Measurements from ENCODE around the gene TRPV4. TPM values are rescaled to one million over a fixed set of nuclear protein-coding genes. Genes with fewer than 3 reads are reported as not detected.

TRPV4 gene
- total and polyA plus RNA-seq, 9 of the 15 experiments (the other 6 are each of a cell fraction or from before 2014, with no cell fraction given): 0.13 TPM; not detected in 8

DNA sequence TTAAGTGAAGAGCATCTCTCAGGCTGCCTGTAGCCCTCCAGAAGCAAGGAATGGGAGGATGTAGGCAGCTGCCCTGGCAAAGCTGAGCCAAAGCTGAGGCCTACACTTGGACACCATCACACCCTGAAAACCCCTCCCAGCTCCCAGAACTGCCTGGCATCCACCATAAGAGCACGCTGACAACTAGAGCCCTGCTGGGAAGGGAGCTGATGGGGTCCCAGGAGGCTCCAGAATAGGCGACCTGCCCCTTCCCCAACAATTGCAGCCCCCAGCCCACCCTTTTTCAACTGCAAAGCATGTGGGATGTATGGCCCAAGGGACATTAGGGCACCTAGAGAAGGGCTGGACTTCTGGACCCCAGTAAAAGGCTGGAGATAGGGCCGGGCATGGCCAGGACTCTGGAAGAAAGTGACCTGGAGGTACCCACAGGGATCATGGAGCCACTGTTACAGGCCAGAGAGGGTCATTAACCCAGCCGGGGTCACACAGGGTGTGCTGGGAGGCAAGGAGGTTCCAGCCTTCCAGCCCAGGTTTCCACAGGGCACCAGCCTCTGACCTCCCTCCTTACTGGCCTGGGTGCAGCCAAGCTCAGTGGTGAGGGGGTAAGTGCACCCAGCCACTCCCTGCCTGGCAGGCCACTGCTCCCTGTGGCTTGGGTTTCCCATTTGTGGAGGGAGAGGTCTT, 91.8 kb downstream of the TRPV4 start:
- Histone ChIP-seq H3K4me2 (ENCODE audit: insufficient read depth, low read length) (no peak overlapping the region), H3K79me2 (ENCODE audit: control insufficient read depth, insufficient read depth, low read length) (no peaks in the 10 kb centered on the region), H3K36me3 (ENCODE audit: control insufficient read depth, insufficient read depth, low read length) (no peaks in the 10 kb centered on the region), H4K20me1 (replicated peaks; ENCODE audit: control insufficient read depth, insufficient read depth, low read length) (peaks cover 16% of the 10 kb centered on the region), H3K4me1 (replicated peaks in 1 of 2; ENCODE audit: control insufficient read depth in 2 of 2, insufficient read depth in 2 of 2, low read length in 2 of 2) (peaks cover 7 to 16% of the 10 kb centered on the region in 2 experiments; a peak in 3 of 5 replicates), H3K9me3 (replicated peaks; ENCODE audit: control insufficient read depth, insufficient read depth, low read depth, low read length) (no peaks in the 10 kb centered on the region), H3K27me3 (ENCODE audit: control insufficient read depth in 2 of 2, insufficient read depth in 2 of 2, low read length in 2 of 2) (peaks cover 8 to 35% of the 10 kb centered on the region in 2 experiments; a peak in 4 of 5 replicates), H3K4me3 (no peak overlapping the region), H3K27ac (ENCODE audit: extremely low read depth, low read depth, low read length) (no peak overlapping the region), H2AFZ (ENCODE audit: low read depth, low read length) (no peak overlapping the region), H3K9me1 (ENCODE audit: control insufficient read depth, insufficient read depth, low read length) (no peaks in the 10 kb centered on the region), H3K9ac (ENCODE audit: insufficient read depth in 1 of 2, low read depth in 2 of 2, low read length in 2 of 2) (peak overlapping the region in 1 of 2 experiments; percentile 8; a peak in 1 of 4 replicates)
- POLR2A ChIA-PET: no interaction called here
- FAIRE-seq (no peak), ATAC-seq (no peak), DNase-seq (ENCODE audit: extremely low read depth in 1 of 4, low spot score in 3 of 4) (no peak)
- no TSS peak for BruUV-seq (replicated peaks)
- WGBS (ENCODE audit: insufficient coverage, low coverage, missing lambda C conversion rate): 0% methylated on average over 4 of the region's 4 CpGs
- CTCF ChIA-PET (ENCODE audit: low intra/inter-chr PET ratio): no interaction called here
- in situ Hi-C loops (cut with MboI) (no loop called here), intact Hi-C loops (cut with micrococcal nuclease) (no loop called here)
- TF ChIP-seq, protein P1, sequence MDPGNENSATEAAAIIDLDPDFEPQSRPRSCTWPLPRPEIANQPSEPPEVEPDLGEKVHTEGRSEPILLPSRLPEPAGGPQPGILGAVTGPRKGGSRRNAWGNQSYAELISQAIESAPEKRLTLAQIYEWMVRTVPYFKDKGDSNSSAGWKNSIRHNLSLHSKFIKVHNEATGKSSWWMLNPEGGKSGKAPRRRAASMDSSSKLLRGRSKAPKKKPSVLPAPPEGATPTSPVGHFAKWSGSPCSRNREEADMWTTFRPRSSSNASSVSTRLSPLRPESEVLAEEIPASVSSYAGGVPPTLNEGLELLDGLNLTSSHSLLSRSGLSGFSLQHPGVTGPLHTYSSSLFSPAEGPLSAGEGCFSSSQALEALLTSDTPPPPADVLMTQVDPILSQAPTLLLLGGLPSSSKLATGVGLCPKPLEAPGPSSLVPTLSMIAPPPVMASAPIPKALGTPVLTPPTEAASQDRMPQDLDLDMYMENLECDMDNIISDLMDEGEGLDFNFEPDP (CRISPR knock-in tag; IDR thresholded peaks at IDR 0.05): no peak
- no peak for TF ChIP-seq ZNF165 (CRISPR knock-in tag; IDR thresholded peaks at IDR 0.05; ENCODE audit: borderline replicate concordance)
- TF ChIP-seq BMI1 (IDR thresholded peaks at IDR 0.05; ENCODE audit: low read length): no peak
- TF ChIP-seq HDGF (IDR thresholded peaks at IDR 0.05): no peak
- TF ChIP-seq, protein P2, sequence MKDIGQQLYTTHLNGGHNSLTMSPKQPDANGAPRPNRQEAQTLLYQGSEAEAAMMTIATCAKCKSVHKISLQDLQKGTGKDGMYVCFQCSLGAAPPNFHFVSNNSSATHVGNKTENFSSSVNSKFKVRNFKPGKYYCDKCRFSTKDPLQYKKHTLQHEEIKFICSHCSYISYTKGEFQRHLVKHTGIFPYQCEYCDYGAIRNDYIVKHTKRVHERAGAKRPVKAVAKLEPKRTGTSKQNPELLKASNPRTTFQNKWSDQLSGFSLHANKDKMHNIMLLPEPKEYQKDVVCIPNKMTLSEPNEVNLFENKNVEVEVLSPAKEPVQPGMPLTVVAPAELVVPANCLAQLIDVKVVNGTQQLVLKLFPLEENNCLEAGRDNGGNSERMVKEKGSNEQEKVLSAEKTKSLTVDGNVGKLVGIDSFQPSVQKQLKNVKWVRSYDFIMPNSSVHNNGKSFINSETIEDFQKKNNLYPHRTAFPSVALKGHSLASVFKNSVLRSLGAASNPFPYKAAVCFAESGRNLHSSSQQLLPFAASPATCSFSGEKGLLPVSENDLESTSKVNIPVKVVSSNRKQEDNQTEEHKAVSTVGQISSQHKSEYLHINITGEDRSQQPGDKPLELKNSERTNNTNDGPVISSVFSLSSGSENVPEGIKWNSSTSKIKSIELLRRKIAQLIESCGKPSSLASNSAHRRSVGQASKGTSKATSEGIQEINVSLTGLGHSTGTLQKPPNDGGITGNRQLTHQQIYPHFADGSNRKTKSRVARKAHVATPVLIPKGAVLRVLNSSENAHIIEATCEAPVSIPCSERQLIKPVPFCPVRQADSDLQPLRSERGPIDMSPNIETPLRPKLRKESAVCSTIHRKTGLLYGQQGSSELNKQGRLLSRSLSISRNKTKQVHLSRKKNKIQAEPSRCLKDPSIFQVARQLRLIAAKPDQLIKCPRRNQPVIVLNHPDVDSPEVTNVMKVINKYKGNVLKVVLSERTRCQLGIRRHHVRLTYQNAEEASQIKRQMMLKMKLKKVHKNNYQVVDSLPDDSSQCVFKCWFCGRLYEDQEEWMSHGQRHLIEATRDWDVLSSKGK (CRISPR knock-in tag; IDR thresholded peaks at IDR 0.05): no peak
- TF ChIP-seq ZC3H8 (IDR thresholded peaks at IDR 0.05): no peak
- TF ChIP-seq MAFK (IDR thresholded peaks at IDR 0.05; ENCODE audit: low read length): no peak
- no peak for TF ChIP-seq GTF2E2 (tag; IDR thresholded peaks at IDR 0.05)
- TF ChIP-seq ZNF347 (CRISPR knock-in tag; IDR thresholded peaks at IDR 0.05; ENCODE audit: low read depth): no peak
- TF ChIP-seq, protein P3, sequence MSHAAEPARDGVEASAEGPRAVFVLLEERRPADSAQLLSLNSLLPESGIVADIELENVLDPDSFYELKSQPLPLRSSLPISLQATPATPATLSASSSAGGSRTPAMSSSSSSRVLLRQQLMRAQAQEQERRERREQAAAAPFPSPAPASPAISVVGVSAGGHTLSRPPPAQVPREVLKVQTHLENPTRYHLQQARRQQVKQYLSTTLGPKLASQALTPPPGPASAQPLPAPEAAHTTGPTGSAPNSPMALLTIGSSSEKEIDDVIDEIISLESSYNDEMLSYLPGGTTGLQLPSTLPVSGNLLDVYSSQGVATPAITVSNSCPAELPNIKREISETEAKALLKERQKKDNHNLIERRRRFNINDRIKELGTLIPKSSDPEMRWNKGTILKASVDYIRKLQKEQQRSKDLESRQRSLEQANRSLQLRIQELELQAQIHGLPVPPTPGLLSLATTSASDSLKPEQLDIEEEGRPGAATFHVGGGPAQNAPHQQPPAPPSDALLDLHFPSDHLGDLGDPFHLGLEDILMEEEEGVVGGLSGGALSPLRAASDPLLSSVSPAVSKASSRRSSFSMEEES (CRISPR knock-in tag; IDR thresholded peaks at IDR 0.05): no peak
- TF ChIP-seq CAMTA2 (CRISPR knock-in tag; conservative IDR thresholded peaks at IDR 0.05): no peak
- TF ChIP-seq NELFE (IDR thresholded peaks at IDR 0.05; ENCODE audit: insufficient read depth, insufficient read length): no peak
- no peak for TF ChIP-seq MCM5 (IDR thresholded peaks at IDR 0.05; ENCODE audit: low read depth)
- no peak for TF ChIP-seq ZNF217 (CRISPR knock-in tag; IDR thresholded peaks at IDR 0.05)
- TF ChIP-seq, protein P4, sequence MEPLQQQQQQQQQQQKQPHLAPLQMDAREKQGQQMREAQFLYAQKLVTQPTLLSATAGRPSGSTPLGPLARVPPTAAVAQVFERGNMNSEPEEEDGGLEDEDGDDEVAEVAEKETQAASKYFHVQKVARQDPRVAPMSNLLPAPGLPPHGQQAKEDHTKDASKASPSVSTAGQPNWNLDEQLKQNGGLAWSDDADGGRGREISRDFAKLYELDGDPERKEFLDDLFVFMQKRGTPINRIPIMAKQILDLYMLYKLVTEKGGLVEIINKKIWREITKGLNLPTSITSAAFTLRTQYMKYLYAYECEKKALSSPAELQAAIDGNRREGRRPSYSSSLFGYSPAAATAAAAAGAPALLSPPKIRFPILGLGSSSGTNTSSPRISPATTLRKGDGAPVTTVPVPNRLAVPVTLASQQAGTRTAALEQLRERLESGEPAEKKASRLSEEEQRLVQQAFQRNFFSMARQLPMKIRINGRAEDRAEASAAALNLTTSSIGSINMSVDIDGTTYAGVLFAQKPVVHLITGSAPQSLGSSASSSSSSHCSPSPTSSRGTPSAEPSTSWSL (CRISPR knock-in tag; IDR thresholded peaks at IDR 0.05; ENCODE audit: borderline replicate concordance): no peak
